ENCODE measurements around the gene MTMR2. TPM values are rescaled to one million over a fixed set of nuclear protein-coding genes. Genes with fewer than 3 reads are reported as not detected.

The MTMR2 gene
- polyA plus RNA-seq, 3 donors, result 1.9 to 5.1 (median 2.6) TPM

DNA sequence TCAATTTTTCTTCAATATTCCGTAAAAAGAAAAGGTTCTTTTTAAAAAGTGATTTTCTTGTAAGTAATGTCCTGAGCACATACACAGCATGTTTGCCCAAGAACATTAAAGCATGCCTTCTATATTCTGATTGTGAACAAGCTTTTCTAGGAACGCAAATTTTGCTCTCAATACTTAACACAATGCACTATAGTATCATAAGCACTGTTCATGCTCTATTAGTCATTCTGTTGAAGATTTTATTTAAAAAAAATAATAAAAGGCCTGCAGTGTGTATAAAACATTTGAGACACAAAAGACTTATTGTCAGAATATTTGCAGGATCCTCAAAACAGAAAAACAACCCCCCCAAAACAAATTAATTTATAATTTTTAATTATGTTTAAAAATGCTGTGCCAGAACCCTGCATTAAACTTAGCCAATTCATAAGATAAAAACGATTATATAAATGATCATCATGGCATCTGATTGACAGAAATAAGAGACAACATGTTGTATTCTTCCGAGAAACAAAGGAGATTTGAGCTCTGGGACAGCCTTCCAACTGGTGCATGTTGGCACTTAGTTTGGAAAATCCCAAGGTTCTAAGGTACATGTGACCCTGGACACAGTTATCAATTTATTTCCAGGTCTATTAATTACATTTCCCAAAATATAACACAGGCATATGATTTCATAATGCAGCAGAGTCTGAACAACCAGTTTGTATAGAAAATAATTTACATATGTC is 13.1 kb downstream of the MTMR2 start:
- Histone ChIP-seq H3K9me3 (replicated peaks in 1 of 2; ENCODE audit: control insufficient read depth in 1 of 2, insufficient read depth in 1 of 2, low read length in 2 of 2) (no peaks in the 10 kb centered on the region), H4K20me1 (ENCODE audit: insufficient read depth, low read length) (no peaks in the 10 kb centered on the region), H2AFZ (ENCODE audit: insufficient read depth, low read depth, low read length, poor library complexity, severe bottlenecking) (no peak overlapping the region), H3K27me3 (ENCODE audit: control insufficient read depth in 2 of 2, insufficient read depth in 2 of 2, low read length in 2 of 2) (no peaks in the 10 kb centered on the region), H3K4me3 (replicated peaks in 1 of 3; ENCODE audit: low read depth in 2 of 3, low read length in 3 of 3) (no peak overlapping the region), H3K79me2 (ENCODE audit: insufficient read depth, low read length) (no peaks in the 10 kb centered on the region), H3K27ac (ENCODE audit: low read depth in 1 of 2, low read length in 2 of 2) (no peak overlapping the region), H3K36me3 (replicated peaks in 1 of 2; ENCODE audit: control insufficient read depth in 1 of 2, insufficient read depth in 2 of 2, low read length in 2 of 2) (no peaks in the 10 kb centered on the region), H3K4me1 (ENCODE audit: control insufficient read depth in 1 of 2, insufficient read depth in 2 of 2, low read length in 2 of 2) (no peaks in the 10 kb centered on the region), H3K4me2 (replicated peaks; ENCODE audit: extremely low read depth, low read length, poor library complexity, severe bottlenecking) (no peak overlapping the region), H3K9ac (ENCODE audit: insufficient read depth, low read length, poor library complexity, severe bottlenecking) (no peak overlapping the region)
- Mint-ChIP-seq H3K27ac (no peak overlapping the region), H3K36me3 (no peaks in the 10 kb centered on the region), H3K9me3 (no peaks in the 10 kb centered on the region), H3K4me1 (peaks cover 8% of the 10 kb centered on the region), H3K4me3 (no peak overlapping the region), H3K27me3 (ENCODE audit: low read depth in 3 of 3) (no peaks in the 10 kb centered on the region)
- WGBS (ENCODE audit: insufficient coverage), result 100% methylated on average over 1 of the region's 4 CpGs
- DNase-seq, result no peak
- intact Hi-C loops (cut with micrococcal nuclease), result no loop called here
- TF ChIP-seq, protein P1, sequence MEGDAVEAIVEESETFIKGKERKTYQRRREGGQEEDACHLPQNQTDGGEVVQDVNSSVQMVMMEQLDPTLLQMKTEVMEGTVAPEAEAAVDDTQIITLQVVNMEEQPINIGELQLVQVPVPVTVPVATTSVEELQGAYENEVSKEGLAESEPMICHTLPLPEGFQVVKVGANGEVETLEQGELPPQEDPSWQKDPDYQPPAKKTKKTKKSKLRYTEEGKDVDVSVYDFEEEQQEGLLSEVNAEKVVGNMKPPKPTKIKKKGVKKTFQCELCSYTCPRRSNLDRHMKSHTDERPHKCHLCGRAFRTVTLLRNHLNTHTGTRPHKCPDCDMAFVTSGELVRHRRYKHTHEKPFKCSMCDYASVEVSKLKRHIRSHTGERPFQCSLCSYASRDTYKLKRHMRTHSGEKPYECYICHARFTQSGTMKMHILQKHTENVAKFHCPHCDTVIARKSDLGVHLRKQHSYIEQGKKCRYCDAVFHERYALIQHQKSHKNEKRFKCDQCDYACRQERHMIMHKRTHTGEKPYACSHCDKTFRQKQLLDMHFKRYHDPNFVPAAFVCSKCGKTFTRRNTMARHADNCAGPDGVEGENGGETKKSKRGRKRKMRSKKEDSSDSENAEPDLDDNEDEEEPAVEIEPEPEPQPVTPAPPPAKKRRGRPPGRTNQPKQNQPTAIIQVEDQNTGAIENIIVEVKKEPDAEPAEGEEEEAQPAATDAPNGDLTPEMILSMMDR (IDR thresholded peaks at IDR 0.05), result no peak

DNA sequence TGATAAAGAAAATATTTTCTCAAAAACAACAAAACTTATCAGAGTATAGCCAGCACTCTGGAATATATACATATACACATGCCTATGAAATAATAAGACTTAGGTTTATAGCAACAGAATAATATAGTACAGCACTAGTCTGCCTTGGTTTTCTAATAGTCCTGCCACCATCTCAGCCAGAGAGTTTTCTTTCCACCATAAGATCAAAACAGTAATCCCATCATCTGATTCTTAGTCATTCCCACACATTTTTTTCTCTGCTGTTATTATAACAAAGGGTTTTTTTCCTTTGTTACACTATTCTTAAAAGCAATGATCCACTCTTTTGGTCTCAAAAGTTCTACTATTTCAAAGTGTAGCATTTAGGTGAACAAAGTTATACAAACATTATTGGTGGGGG is 15.1 kb downstream of the MTMR2 start:
- H3K4me2 ChIP-seq (replicated peaks; ENCODE audit: extremely low read depth, low read length, poor library complexity, severe bottlenecking), result no peak overlapping the region
- H3K27me3 ChIP-seq (ENCODE audit: control insufficient read depth in 2 of 2, insufficient read depth in 2 of 2, low read length in 2 of 2), result no peaks in the 10 kb centered on the region
- H3K36me3 ChIP-seq (replicated peaks in 1 of 2; ENCODE audit: control insufficient read depth in 1 of 2, insufficient read depth in 2 of 2, low read length in 2 of 2), result no peaks in the 10 kb centered on the region
- H4K20me1 ChIP-seq (ENCODE audit: insufficient read depth, low read length), result no peaks in the 10 kb centered on the region
- Mint-ChIP-seq H3K9me3 (no peaks in the 10 kb centered on the region), H3K36me3 (no peaks in the 10 kb centered on the region), H3K4me1 (peaks cover 4% of the 10 kb centered on the region), H3K27ac (no peak overlapping the region), H3K4me3 (no peak overlapping the region), H3K27me3 (ENCODE audit: low read depth in 3 of 3) (no peaks in the 10 kb centered on the region)
- DNase-seq, result no peak
- no peaks in the 10 kb centered on the region for H3K9me3 ChIP-seq (replicated peaks in 1 of 2; ENCODE audit: control insufficient read depth in 1 of 2, insufficient read depth in 1 of 2, low read length in 2 of 2)
- H3K4me3 ChIP-seq (replicated peaks in 1 of 3; ENCODE audit: low read depth in 2 of 3, low read length in 3 of 3), result no peak overlapping the region
- no peak overlapping the region for H3K27ac ChIP-seq (ENCODE audit: low read depth in 1 of 2, low read length in 2 of 2)
- TF ChIP-seq, protein P1 (IDR thresholded peaks at IDR 0.05), result no peak
- intact Hi-C loops (cut with micrococcal nuclease), result no loop called here
- no peaks in the 10 kb centered on the region for H3K4me1 ChIP-seq (ENCODE audit: control insufficient read depth in 1 of 2, insufficient read depth in 2 of 2, low read length in 2 of 2)
- H3K79me2 ChIP-seq (ENCODE audit: insufficient read depth, low read length), result no peaks in the 10 kb centered on the region
- H3K9ac ChIP-seq (ENCODE audit: insufficient read depth, low read length, poor library complexity, severe bottlenecking), result no peak overlapping the region
- H2AFZ ChIP-seq (ENCODE audit: insufficient read depth, low read depth, low read length, poor library complexity, severe bottlenecking), result no peak overlapping the region

Data from CD14-positive monocyte (primary cell).